ENCODE results near the gene TBCK.

- TF ChIP-seq POLR2A (IDR thresholded peaks at IDR 0.05) (no peak), CTCF (IDR thresholded peaks at IDR 0.05) (no peak)
Measured at GRCh38 chr4:106058921-106059320, 257.1 kb downstream of the TBCK start.
